Activated T-helper 1 cell treated with anti-CD3 and anti-CD28 coated beads, Interleukin-12 subunit alpha, Interleukin-12 subunit beta, Interleukin-2, Interleukin-4 antibody, amounts not matched to agents 30 ng/mL and 10 ng/mL and 1 ng/mL, durations not matched to agents 14 hours and 24 hours and 36 hours (primary cell): ENCODE data around the gene PNPLA7. TPM values are rescaled to one million over a fixed set of nuclear protein-coding genes. Genes with fewer than 3 reads are reported as not detected.

ENCODE experiments used
- DNase-seq: peaks from one replicate; pipeline ENCODE4 v3.0.0; 2021; ENCODE audit warnings: low spot score
- H3K27ac Mint-ChIP-seq: one replicate; pipeline ENCODE4 v1.8.0; 2021; ENCODE audit warnings: mild to moderate bottlenecking, mixed read lengths
- H3K27me3 Mint-ChIP-seq: one replicate; pipeline ENCODE4 v1.8.0; 2022; ENCODE audit warnings: mild to moderate bottlenecking, moderate library complexity, mixed read lengths; ENCODE audit not compliant: insufficient read depth
- H3K36me3 Mint-ChIP-seq: one replicate; pipeline ENCODE4 v1.8.0; 2021; ENCODE audit warnings: low read depth, mixed read lengths
- H3K4me1 Mint-ChIP-seq: one replicate; pipeline ENCODE4 v1.8.0; 2021; ENCODE audit warnings: low read depth, mixed read lengths
- H3K4me3 Mint-ChIP-seq: one replicate; pipeline ENCODE4 v1.8.0; 2021; ENCODE audit warnings: mild to moderate bottlenecking, moderate library complexity, mixed read lengths
- H3K9me3 Mint-ChIP-seq: one replicate; pipeline ENCODE4 v1.8.0; 2021; ENCODE audit warnings: mixed read lengths
- intact Hi-C: fragments of 100-400 bp; cut with micrococcal nuclease; formaldehyde crosslinking; loops from one replicate; pipeline ENCODE4 v1.15.1; 2024
- total RNA-seq: library from RNA; stranded (reverse); gene quantifications from 2 replicates; pipeline ENCODE4 v1.2.3, GENCODE V29; 2022

The PNPLA7 gene
- total RNA-seq, 1 donor from 2014 or later = 1.2 TPM

GRCh38 chr9:137490532-137491186, 59.5 kb downstream of the PNPLA7 start:
- Mint-ChIP-seq H3K4me1 (no peaks in the 10 kb centered on the region), H3K4me3 (no peak overlapping the region), H3K27ac (no peak overlapping the region), H3K27me3 (no peaks in the 10 kb centered on the region), H3K9me3 (no peaks in the 10 kb centered on the region), H3K36me3 (no peaks in the 10 kb centered on the region)
- intact Hi-C loops = no loop called here
- DNase-seq = no peak

- DNase-seq = no peak
These were observed 61.3 kb downstream of the PNPLA7 start for GRCh38 chr9:137488906-137489305.

DNA sequence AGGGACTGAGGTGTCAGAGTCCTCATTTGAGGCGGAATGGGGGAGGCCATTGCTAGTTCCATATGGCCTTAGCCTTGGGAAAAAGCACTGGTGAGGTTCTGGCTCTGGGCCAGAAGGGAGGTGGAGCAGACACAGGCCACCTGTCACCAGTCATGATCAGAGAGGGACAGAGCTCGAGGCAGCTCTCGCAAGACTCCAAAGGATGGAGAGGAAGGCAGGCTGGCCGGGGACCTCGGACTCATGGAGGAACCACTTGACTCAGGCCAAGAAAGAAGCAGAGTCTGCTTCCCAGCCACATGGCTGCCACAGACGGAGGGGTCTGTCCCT, 61.9 kb downstream of the PNPLA7 start:
- no peak for DNase-seq
- H3K36me3 Mint-ChIP-seq = no peaks in the 10 kb centered on the region
- H3K4me1 Mint-ChIP-seq = no peaks in the 10 kb centered on the region
- no peaks in the 10 kb centered on the region for H3K27me3 Mint-ChIP-seq
- intact Hi-C loops = no loop called here
- no peak overlapping the region for H3K4me3 Mint-ChIP-seq
- H3K27ac Mint-ChIP-seq = no peak overlapping the region
- H3K9me3 Mint-ChIP-seq = no peaks in the 10 kb centered on the region

More at GRCh38 chr9:137488906-137489305, 61.3 kb downstream of the PNPLA7 start:
- Mint-ChIP-seq H3K4me3 (no peak overlapping the region), H3K27me3 (no peaks in the 10 kb centered on the region), H3K4me1 (no peaks in the 10 kb centered on the region), H3K27ac (no peak overlapping the region), H3K36me3 (no peaks in the 10 kb centered on the region), H3K9me3 (no peaks in the 10 kb centered on the region)
- intact Hi-C loops = no loop called here

DNA sequence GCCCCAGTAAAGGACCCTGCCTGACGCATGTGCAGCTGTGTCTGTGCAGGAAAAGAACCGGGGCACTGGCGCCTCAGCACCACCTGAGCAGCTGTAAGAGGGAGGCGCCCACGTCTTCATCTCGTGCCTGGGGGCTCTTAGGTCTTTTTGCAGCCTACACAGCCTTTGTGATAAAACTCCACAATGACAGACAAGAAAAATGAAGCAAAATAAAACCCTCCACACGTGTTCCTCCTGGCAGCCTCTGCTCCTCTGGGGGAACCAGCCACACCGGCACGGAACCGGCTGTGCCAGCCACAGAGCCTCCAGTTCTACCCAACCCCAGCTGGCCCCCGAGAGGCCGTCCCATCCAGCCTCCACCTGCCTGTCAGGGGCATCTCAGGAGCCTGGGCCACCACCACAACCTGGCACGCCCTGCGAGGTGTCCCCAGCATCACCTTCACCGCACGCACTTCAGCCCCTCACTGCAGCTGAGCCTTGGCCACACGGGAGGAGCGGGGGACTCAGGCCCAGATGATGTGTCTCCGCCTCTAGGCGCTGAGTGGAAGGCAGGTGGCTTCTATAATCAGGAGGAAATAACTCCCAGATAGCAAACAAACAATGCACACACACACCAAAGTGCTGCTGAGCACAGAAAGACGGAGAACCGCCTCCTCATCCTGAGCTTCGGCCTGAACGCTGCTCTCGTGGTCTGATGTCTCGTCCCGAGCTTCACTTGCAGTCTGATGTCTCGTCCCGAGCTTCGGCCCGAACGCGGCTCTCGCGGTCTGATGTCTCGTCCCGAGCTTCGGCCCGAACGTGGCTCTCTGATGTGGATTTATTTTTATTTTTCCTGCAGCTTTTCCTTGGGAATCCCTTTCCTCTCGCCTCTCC, 62.5 kb downstream of the PNPLA7 start:
- Mint-ChIP-seq H3K27ac (no peak overlapping the region), H3K9me3 (no peaks in the 10 kb centered on the region), H3K27me3 (no peaks in the 10 kb centered on the region), H3K4me3 (no peak overlapping the region), H3K36me3 (no peaks in the 10 kb centered on the region), H3K4me1 (no peaks in the 10 kb centered on the region)
- no peak for DNase-seq
- intact Hi-C loops = no loop called here

DNA sequence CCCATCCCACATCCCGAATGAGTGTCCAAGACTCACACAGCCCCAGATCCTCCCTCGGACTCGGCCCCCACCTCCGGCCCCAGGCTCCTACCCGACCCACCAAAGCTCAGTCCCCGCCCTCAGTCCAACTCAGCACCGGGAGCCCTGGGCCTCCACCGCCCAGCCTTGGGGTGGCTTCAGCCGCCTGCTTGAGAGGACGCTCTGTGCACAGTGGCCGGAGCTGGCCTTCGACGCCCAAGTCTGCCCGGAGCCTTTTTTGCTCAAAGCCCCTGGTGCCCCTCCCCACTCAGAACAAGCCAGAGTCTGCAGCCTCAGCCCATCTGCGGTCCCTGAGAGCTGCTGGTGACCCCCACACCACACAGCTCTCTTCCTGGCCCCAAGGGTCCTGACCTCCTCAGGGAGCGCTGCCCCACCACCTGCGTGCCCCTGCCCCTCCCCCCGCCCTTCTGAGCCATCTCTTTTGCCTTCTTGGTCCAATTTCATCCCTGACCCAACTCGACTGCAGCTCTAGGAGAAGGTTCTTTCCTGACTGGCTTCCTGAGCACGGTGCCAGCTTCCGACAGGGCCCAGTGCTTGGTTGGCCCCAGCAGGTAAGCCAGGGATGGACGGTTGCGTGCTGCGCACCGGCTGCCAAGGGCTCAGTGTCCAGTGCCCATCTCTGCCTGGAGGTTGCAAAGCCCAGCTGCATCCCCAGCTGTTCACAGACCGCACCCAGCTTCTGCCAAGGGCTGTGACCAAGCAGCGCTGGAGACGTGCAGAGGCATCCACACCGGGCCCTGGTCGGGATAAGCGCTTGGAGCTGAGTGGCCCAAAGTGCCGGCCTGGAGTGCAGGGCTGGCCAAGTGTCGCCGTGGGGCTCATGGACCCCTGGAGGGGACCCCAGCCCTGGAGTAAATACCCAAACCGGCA, 63.4 kb downstream of the PNPLA7 start:
- Mint-ChIP-seq H3K4me1 (peaks cover 6% of the 10 kb centered on the region), H3K27ac (no peak overlapping the region)
- no peak for DNase-seq

GRCh38 chr9:137486141-137486490, 64.1 kb downstream of the PNPLA7 start:
- H3K4me1 Mint-ChIP-seq = peaks cover 12% of the 10 kb centered on the region
- no peak overlapping the region for H3K27ac Mint-ChIP-seq
- H3K4me3 Mint-ChIP-seq = no peak overlapping the region
- intact Hi-C loops = no loop called here
- DNase-seq = no peak
- H3K27me3 Mint-ChIP-seq = no peaks in the 10 kb centered on the region
- no peaks in the 10 kb centered on the region for H3K9me3 Mint-ChIP-seq
- H3K36me3 Mint-ChIP-seq = no peaks in the 10 kb centered on the region

More for the DNA sequence above, 63.4 kb downstream of the PNPLA7 start:
- Mint-ChIP-seq H3K9me3 (no peaks in the 10 kb centered on the region), H3K27me3 (no peaks in the 10 kb centered on the region), H3K4me3 (no peak overlapping the region), H3K36me3 (no peaks in the 10 kb centered on the region)
- intact Hi-C loops = no loop called here

DNA sequence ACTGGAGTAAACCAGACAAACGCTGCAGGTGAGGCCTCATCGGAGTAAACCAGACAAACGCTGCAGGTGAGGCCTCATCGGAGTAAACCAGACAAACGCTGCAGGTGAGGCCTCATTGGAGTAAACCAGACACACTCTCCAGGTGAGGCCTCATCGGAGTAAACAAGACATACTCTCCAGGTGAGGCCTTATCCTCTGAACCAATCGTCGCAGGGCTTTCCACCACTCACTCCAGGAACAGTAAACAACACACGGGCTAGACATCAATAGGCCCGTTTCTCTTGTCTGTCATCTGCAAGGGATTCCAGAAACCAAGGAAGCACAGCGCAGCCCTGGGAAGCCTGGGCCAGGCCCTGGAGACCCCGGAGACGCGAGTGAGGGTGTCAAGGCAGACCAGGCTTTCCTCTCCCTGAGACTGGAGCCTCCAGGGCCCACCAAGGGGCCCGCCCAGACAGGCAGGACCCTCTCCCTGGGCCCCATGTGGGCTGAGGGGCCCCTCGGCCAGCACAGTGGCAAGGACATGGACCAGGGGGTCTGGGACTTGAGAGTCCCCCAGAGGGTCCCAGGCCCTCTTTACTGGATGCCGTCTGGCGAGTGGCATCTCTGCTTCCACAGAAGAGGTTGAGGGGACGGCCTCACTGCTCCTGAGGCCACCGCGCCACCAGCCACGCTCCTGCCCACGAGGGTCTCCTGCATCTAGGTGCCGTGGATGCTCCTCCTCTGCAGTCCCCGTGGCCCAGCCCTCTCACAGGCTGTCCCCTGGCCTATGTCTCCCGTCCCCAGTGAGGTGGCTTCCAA, 64.7 kb downstream of the PNPLA7 start:
- Mint-ChIP-seq H3K4me1 (peaks cover 12% of the 10 kb centered on the region), H3K36me3 (no peaks in the 10 kb centered on the region), H3K27me3 (no peaks in the 10 kb centered on the region), H3K4me3 (no peak overlapping the region), H3K9me3 (no peaks in the 10 kb centered on the region), H3K27ac (no peak overlapping the region)
- DNase-seq = no peak
- intact Hi-C loops = no loop called here

GRCh38 chr9:137484551-137485315, 65.5 kb downstream of the PNPLA7 start:
- Mint-ChIP-seq H3K36me3 (no peaks in the 10 kb centered on the region), H3K4me3 (no peak overlapping the region), H3K27ac (no peak overlapping the region), H3K9me3 (no peaks in the 10 kb centered on the region), H3K27me3 (no peaks in the 10 kb centered on the region), H3K4me1 (peaks cover 12% of the 10 kb centered on the region)
- intact Hi-C loops = no loop called here
- DNase-seq = no peak

DNA sequence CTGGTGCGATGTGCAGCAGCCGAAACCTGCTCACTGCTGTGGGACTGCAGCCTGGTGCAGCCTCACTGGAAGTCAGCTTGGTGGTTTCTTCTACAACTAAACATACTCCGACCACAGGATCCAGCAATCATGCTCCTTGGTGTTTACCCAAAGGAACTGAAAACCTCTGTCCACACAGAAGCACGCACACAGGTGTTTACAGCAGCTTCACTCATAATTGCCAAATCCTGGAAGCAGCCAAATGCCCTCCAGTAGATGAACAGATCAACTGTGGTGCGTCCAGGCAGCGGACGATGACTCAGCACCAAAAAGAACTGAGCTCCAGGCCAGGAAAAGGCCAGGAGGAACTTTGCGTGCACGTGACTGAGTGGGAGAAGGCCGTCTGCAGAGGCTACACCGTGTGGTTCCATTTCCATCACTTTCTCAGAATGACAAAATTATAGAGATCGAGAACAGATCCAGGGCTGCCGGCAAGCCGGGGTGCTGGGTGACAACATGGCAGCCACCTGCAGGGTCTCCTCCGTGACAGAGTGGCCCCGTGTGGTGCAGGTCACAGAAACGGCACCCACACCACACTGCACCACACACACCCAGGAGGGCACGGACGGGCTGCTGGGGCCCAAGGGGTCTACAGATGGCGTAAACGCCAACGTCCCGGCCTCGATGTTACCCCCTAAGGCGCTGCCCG, 68.0 kb downstream of the PNPLA7 start:
- no peak overlapping the region for H3K4me3 Mint-ChIP-seq
- H3K4me1 Mint-ChIP-seq = peaks cover 12% of the 10 kb centered on the region
- no peak for DNase-seq
- no peaks in the 10 kb centered on the region for H3K27me3 Mint-ChIP-seq
- no peaks in the 10 kb centered on the region for H3K36me3 Mint-ChIP-seq
- intact Hi-C loops = no loop called here
- no peaks in the 10 kb centered on the region for H3K9me3 Mint-ChIP-seq
- no peak overlapping the region for H3K27ac Mint-ChIP-seq

GRCh38 chr9:137480686-137481683, 69.2 kb downstream of the PNPLA7 start:
- no peaks in the 10 kb centered on the region for H3K27me3 Mint-ChIP-seq
- intact Hi-C loops = no loop called here
- DNase-seq = no peak
- H3K27ac Mint-ChIP-seq = no peak overlapping the region
- H3K9me3 Mint-ChIP-seq = peaks cover 5% of the 10 kb centered on the region
- H3K4me1 Mint-ChIP-seq = peaks cover 12% of the 10 kb centered on the region
- no peaks in the 10 kb centered on the region for H3K36me3 Mint-ChIP-seq
- no peak overlapping the region for H3K4me3 Mint-ChIP-seq
